Smooth muscle cell (in vitro differentiated cells): ENCODE measurements around the gene NPTX2. TPM values are rescaled to one million over a fixed set of nuclear protein-coding genes. Genes with fewer than 3 reads are reported as not detected.

Experiments
- DNase-seq: peaks from one replicate; lab custom pipeline; 2025; ENCODE audit not compliant: unreplicated experiment; lab: John Stamatoyannopoulos, UW
- H2AFZ ChIP-seq: fragments of 200-600 bp; sonication (generic); 2 replicates; pipeline ENCODE4 v1.6.0; 2016; ENCODE audit warnings: antibody characterized with exemption, low read depth, mild to moderate bottlenecking
- H3F3A ChIP-seq: fragments of 200-600 bp; sonication (generic); 2 replicates; pipeline ENCODE4 v1.6.0; 2017; ENCODE audit warnings: antibody characterized with exemption, low read depth
- H3K27ac ChIP-seq: fragments of 200-600 bp; sonication (generic); 2 replicates; pipeline ENCODE4 v1.5.1; 2016; ENCODE audit warnings: low read depth, mild to moderate bottlenecking
- H3K27me3 ChIP-seq: fragments of 200-600 bp; sonication (generic); 2 replicates; pipeline ENCODE4 v1.6.1; 2016; ENCODE audit warnings: low read depth, mild to moderate bottlenecking
- H3K36me3 ChIP-seq: fragments of 200-600 bp; sonication (generic); 2 replicates; pipeline ENCODE4 v1.5.1; 2016; ENCODE audit warnings: low read depth
- H3K4me1 ChIP-seq: fragments of 200-600 bp; sonication (generic); 2 replicates; pipeline ENCODE4 v1.5.1; 2016; ENCODE audit warnings: low read depth
- H3K4me2 ChIP-seq: fragments of 200-600 bp; sonication (generic); 2 replicates; pipeline ENCODE4 v1.6.0; 2016; ENCODE audit warnings: mild to moderate bottlenecking
- H3K4me3 ChIP-seq: fragments of 200-600 bp; sonication (generic); 2 replicates; pipeline ENCODE4 v1.5.1; 2016; ENCODE audit warnings: mild to moderate bottlenecking
- H3K79me2 ChIP-seq: fragments of 200-600 bp; sonication (generic); 2 replicates; pipeline ENCODE4 v1.6.0; 2016; ENCODE audit warnings: low read depth, mild to moderate bottlenecking
- H3K9ac ChIP-seq: fragments of 200-600 bp; sonication (generic); 2 replicates; pipeline ENCODE4 v1.6.0; 2016; ENCODE audit warnings: low read depth
- H3K9me3 ChIP-seq: fragments of 200-600 bp; sonication (generic); replicated peaks from 2 replicates; pipeline ENCODE4 v1.5.1; 2016; ENCODE audit warnings: low read depth
- H4K20me1 ChIP-seq: fragments of 200-600 bp; sonication (generic); 2 replicates; pipeline ENCODE4 v1.6.0; 2016; ENCODE audit warnings: low read depth
- CTCF ChIP-seq: fragments of 200-600 bp; sonication (generic); IDR thresholded peaks from 2 replicates; pipeline ENCODE4 v1.5.1; 2017; ENCODE audit warnings: borderline replicate concordance, mild to moderate bottlenecking, antibody characterized with exemption; ENCODE audit not compliant: insufficient read depth, poor library complexity, severe bottlenecking
- WGBS: methylation state at CpG from one replicate; pipeline ENCODE4 v1.1.7; 2016; ENCODE audit warnings: low lambda C conversion rate; 5-methylcytosine and 5-hydroxymethylcytosine counted together
- polyA plus RNA-seq: library from polyadenylated mRNA; unstranded; fragments of >200 nt; fragmentation: Nextera tagmentation; extraction: Ambion mirVana; gene quantifications from 2 replicates; pipeline ENCODE4 v1.2.1, GENCODE V29; 2016
- total RNA-seq: library from RNA; depleted of rRNA; stranded (reverse); fragments of >200 nt; gene quantifications from 2 replicates; pipeline ENCODE4 v1.2.3, GENCODE V29; 2014

NPTX2 gene
- total and polyA plus RNA-seq, 2 experiments from 2014 or later, result 13.8 to 28.6 TPM

- Histone ChIP-seq H3K9me3 (no peaks in the 10 kb centered on the region), H2AFZ (no peak overlapping the region), H3F3A (no peaks in the 10 kb centered on the region), H3K4me1 (no peaks in the 10 kb centered on the region), H3K4me3 (no peak overlapping the region), H4K20me1 (no peaks in the 10 kb centered on the region), H3K79me2 (no peaks in the 10 kb centered on the region), H3K9ac (no peak overlapping the region), H3K36me3 (no peaks in the 10 kb centered on the region), H3K27ac (no peak overlapping the region), H3K27me3 (no peaks in the 10 kb centered on the region), H3K4me2 (no peak overlapping the region)
- WGBS, result 90% methylated on average over 6 of the region's 6 CpGs
- no peak for TF ChIP-seq CTCF
- DNase-seq, result no peak
Measured at GRCh38 chr7:98573816-98574215, 43.3 kb upstream of the NPTX2 start.

GRCh38 chr7:98575878-98576277, 41.2 kb upstream of the NPTX2 start:
- WGBS, result 57% methylated on average over 2 of the region's 2 CpGs
- Histone ChIP-seq H3K4me3 (no peak overlapping the region), H4K20me1 (no peaks in the 10 kb centered on the region), H3K9me3 (no peaks in the 10 kb centered on the region), H3K36me3 (no peaks in the 10 kb centered on the region), H3K79me2 (no peaks in the 10 kb centered on the region), H3K9ac (no peak overlapping the region), H3F3A (no peaks in the 10 kb centered on the region), H3K27ac (no peak overlapping the region), H3K4me1 (no peaks in the 10 kb centered on the region), H3K27me3 (no peaks in the 10 kb centered on the region), H3K4me2 (no peak overlapping the region), H2AFZ (no peak overlapping the region)
- DNase-seq, result no peak
- TF ChIP-seq CTCF, result no peak

GRCh38 chr7:98584830-98585229, 32.3 kb upstream of the NPTX2 start:
- TF ChIP-seq CTCF, result no peak
- no peak overlapping the region for H3K4me3 ChIP-seq

GRCh38 chr7:98591926-98592325, 25.2 kb upstream of the NPTX2 start:
- Histone ChIP-seq H4K20me1 (no peaks in the 10 kb centered on the region), H3F3A (no peaks in the 10 kb centered on the region), H3K79me2 (no peaks in the 10 kb centered on the region), H3K36me3 (no peaks in the 10 kb centered on the region), H3K4me2 (no peak overlapping the region), H3K27ac (no peak overlapping the region), H3K27me3 (peaks cover 6% of the 10 kb centered on the region), H2AFZ (no peak overlapping the region), H3K4me1 (peaks cover 12% of the 10 kb centered on the region), H3K4me3 (no peak overlapping the region), H3K9ac (no peak overlapping the region), H3K9me3 (no peaks in the 10 kb centered on the region)
- no peak for TF ChIP-seq CTCF
- 84% methylated on average over 7 of the region's 7 CpGs for WGBS
- no peak for DNase-seq

More at GRCh38 chr7:98584830-98585229, 32.3 kb upstream of the NPTX2 start:
- Histone ChIP-seq H3K4me2 (no peak overlapping the region), H3K27me3 (no peaks in the 10 kb centered on the region), H3K9ac (no peak overlapping the region), H3K79me2 (no peaks in the 10 kb centered on the region), H3K36me3 (no peaks in the 10 kb centered on the region), H3K4me1 (no peaks in the 10 kb centered on the region), H4K20me1 (no peaks in the 10 kb centered on the region), H3K27ac (no peak overlapping the region), H3F3A (no peaks in the 10 kb centered on the region), H3K9me3 (no peaks in the 10 kb centered on the region), H2AFZ (no peak overlapping the region)
- no peak for DNase-seq
